HG03108 (cell line): ENCODE results near the gene MBTD1.
A peak's percentile ranks its signal among the peaks of the same experiment; 100 is the strongest.
"Not testable (repeated sequence)": the region's sequence is repeated elsewhere in the genome, so short reads cannot be mapped to it uniquely, and the experiment has no call there.

ENCODE experiments used
- ATAC-seq: cut with Tn5 transposase; IDR thresholded peaks from one replicate; pipeline ENCODE4 v1.9.1; 2021; ENCODE audit warnings: moderate library complexity; ENCODE audit not compliant: unreplicated experiment

Gene MBTD1

GRCh38 chr17:51189628-51190027 is 70.2 kb downstream of the MBTD1 start:
- ATAC-seq: no peak

GRCh38 chr17:51189162-51189561 is 70.7 kb downstream of the MBTD1 start:
- no peak for ATAC-seq

- no peak for ATAC-seq
These were observed 71.5 kb downstream of the MBTD1 start for GRCh38 chr17:51188271-51188833.

- ATAC-seq: no peak
These were observed 74.0 kb downstream of the MBTD1 start for GRCh38 chr17:51185763-51186332.

GRCh38 chr17:51184124-51184523 is 75.7 kb downstream of the MBTD1 start:
- no peak for ATAC-seq

GRCh38 chr17:51180486-51180885 is 79.4 kb downstream of the MBTD1 start:
- ATAC-seq: no peak

GRCh38 chr17:51172030-51172429 is 87.8 kb downstream of the MBTD1 start:
- not testable (repeated sequence) for ATAC-seq

- no peak for ATAC-seq
These were observed 89.1 kb downstream of the MBTD1 start for GRCh38 chr17:51170736-51171135.

GRCh38 chr17:51169340-51169739 is 90.5 kb downstream of the MBTD1 start:
- ATAC-seq: no peak

GRCh38 chr17:51166987-51167931 is 92.6 kb downstream of the MBTD1 start:
- peak; percentile 35 for ATAC-seq

- ATAC-seq: peak; percentile 81
These were observed 93.5 kb downstream of the MBTD1 start, which contains the start of gene NME2 for GRCh38 chr17:51166198-51166986. NME2 (plus strand) TSS chr17:51166411; CDS start chr17:51166831, 420 bp downstream.

GRCh38 chr17:51165680-51166197 is 94.1 kb downstream of the MBTD1 start:
- ATAC-seq: no peak

GRCh38 chr17:51164911-51165679 is 94.8 kb downstream of the MBTD1 start:
- no peak for ATAC-seq

- ATAC-seq: no peak
These were observed 98.3 kb downstream of the MBTD1 start for GRCh38 chr17:51161541-51161940.

- ATAC-seq: no peak
These were observed 100.2 kb downstream of the MBTD1 start for GRCh38 chr17:51159604-51160003.

- ATAC-seq: no peak
These were observed 104.4 kb downstream of the MBTD1 start for GRCh38 chr17:51155416-51155815.

GRCh38 chr17:51154176-51154575 is 105.7 kb downstream of the MBTD1 start:
- no peak for ATAC-seq

- ATAC-seq: peak; percentile 87
These were observed 106.4 kb downstream of the MBTD1 start, which contains the start of gene NME1 for GRCh38 chr17:51153210-51154072. NME1 (plus strand) TSS chr17:51153559; CDS start chr17:51155655, 2,096 bp downstream.

- ATAC-seq: no peak
These were observed 107.1 kb downstream of the MBTD1 start for GRCh38 chr17:51152766-51153209.
